HG03039 (cell line): Measurements from ENCODE around the gene NAV2.
"Not testable (repeated sequence)": the region's sequence is repeated elsewhere in the genome, so short reads cannot be mapped to it uniquely, and the experiment has no call there.

Source experiments
- ATAC-seq: cut with Tn5 transposase; IDR thresholded peaks from one replicate; pipeline ENCODE4 v1.9.1; 2021; ENCODE audit warnings: mild to moderate bottlenecking, moderate library complexity; ENCODE audit not compliant: unreplicated experiment

Gene NAV2

DNA sequence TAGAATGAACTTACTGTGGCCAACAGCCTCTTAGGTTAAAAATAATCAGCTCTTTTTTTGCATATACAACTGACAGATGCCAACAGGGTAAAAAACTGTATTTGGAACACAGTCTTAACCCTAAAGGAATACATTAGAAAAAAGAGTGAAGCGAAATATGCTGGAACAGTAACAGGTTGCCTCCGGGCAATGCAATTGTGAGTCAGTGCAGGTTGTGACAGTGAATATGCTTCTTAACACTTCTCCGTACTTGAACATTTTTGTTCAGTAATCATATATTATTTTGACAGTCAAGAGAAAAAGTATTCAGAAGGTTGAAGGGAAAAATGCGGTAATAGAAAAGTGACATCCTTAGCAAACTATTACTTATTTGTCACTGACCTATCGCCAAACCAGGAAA is 349.1 kb downstream of the NAV2 start:
- no peak for ATAC-seq

- ATAC-seq: no peak
Measured at GRCh38 chr11:20064961-20065405, 352.3 kb downstream of the NAV2 start.

GRCh38 chr11:20065406-20065805 is 352.8 kb downstream of the NAV2 start:
- no peak for ATAC-seq

- no peak for ATAC-seq
Measured at GRCh38 chr11:20066013-20066782, 353.6 kb downstream of the NAV2 start.

DNA sequence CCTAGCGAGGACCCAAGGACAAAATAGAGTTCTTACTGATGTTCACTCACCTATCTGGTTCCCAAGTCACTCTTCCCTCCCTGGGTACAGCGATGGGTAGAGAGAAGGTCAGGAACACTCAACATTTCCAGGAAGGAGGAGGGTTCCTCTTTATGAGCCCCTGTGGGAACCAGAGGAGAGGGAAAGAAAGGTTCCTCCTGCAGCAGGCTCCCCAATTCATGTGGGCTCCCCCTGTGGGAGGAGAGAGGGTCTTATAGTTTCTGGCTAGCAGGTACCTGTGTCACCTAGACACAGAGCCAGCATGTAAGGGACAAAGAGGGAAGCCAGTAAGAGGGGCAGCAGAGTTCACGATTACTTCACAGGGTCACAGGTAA is 354.1 kb downstream of the NAV2 start:
- no peak for ATAC-seq

DNA sequence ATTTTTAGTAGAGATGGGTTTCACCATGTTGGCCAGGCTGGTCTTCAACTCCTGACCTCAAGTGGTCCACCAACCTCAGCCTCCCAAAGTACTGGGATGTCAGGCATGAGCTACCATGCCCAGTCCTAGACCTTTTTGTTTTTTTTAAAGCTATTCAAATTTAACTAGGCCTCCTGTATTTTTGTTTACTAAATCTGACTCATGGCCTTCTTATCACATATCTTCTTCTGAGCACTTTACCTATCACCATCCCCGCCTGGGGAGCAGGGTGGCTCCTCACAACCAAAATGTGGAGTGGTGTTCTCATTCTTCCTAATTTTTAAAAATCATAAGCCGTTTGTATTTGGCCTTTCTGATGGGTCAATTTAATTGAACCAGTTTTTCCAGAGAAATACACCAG is 355.0 kb downstream of the NAV2 start:
- no peak for ATAC-seq

DNA sequence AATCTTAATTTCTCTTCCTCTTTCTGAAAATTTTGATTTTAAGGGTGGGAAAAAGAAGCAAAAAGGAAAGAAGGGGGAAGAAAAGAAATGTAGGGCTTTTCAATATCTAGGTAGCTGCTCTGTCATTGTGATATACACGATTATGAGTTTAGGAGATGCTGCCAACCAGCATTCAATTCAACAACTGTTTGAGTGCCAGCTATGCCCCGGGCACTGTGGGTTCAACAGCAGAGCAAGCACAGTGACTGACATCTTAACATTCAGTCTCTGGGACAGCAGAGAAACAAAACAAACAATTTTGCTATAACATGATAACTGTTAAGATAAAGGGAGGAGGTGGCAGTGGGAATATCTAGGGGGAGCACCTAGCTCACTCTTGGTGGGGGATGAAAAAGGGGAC is 356.1 kb downstream of the NAV2 start:
- no peak for ATAC-seq

DNA sequence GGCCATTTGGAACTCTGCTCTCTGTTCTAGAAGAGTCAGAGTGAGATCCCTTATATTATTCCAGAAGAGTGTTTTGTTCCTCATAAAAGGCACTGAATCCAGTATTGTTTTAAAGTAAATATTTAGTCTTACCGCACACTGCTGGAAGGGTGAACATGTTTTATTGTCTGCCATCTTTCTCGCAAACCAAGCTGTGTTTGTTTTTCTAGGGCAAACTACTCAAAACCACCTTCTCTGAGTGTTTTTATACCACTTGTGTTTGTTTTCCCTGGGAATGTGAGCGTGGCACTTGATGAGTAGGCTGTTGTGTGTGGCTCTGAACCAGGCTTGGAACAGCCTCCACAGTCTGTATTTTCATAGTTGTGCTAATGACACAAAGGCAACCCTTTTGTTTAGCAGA is 357.8 kb downstream of the NAV2 start:
- no peak for ATAC-seq

- no peak for ATAC-seq
Measured at GRCh38 chr11:20075627-20076026, 363.0 kb downstream of the NAV2 start.

DNA sequence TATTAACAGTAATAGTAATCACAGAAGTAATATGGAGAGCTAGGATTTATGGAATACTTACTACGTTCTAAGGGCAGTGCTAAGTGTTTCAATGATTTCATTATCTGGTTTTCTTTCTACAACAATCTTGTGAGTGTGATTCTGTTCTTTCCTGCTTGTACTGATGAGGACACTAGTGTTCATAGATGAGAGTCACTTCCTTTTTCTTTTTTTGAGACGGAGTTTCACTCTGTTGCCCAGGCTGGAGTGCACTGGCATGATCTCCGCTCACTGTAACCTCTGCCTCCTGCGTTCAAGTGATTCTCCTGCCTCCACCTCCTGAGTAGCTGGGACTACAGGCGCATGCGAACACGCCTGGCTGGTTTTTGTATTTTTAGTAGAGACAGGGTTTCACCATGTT is 366.2 kb downstream of the NAV2 start:
- no peak for ATAC-seq

DNA sequence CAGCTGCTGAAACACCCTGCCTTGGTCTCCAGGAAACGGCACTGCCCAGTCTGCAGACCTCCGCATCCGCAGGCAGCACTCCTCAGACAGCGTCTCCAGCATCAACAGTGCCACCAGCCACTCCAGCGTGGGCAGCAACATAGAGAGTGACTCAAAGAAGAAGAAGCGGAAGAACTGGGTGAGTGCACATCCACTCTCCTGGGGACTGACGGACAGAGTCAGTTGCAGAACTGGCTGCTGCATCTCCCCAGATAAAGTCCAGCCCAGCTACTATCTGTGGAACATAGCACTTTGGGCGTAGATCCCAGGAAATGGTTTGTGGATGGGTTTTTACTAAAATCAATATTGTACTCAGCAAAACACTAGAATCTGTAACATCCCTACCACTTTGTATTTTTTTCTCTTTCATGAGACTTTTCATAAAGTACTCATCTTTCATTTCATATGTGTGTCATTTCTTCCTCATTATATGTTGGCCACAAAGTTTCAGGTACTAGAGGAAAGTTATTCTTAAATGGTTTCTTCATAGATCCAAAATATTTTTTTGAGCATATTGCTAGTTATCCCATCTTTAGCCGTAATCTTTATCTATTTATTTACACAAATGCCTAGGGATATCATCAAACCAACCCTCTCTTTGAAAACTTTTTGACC is 367.5 kb downstream of the NAV2 start:
- no peak for ATAC-seq

DNA sequence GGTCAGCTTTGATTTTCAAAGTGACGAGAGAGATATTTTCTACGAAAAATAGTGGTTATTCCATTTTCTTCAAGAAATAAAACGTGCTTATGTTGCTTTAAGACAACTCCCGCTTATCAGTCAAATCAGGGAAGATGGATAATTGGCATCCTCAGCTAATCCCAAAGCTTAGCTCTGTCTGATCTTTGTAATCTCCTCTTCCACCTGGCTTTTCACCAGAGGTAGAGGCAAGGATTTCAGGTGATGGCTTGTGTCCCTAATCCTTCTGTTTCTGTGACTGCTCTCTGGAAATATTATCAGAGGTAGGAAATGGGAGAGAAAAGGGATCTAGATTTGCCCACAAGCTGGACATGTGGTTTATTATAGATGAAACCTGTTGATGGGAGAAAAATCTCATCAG is 368.7 kb downstream of the NAV2 start:
- ATAC-seq: no peak

DNA sequence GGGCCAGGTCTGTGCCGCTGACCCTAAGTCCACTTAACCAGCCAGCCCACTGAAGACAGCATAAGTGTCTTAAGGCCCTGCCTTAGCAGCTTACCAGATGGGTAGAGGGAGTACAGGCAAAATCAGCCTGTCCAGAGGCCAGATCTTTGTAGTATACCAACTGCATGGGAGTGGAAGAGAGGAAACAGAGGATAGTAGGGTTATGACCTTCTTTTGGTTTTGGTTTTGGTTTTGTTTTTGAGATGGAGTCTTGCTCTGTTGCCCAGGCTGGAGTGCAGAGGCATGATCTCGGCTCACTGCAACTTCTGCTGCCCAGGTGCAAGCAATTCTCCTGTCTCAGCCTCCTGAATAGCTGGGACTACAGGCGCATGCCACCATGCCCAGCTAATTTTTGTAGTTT is 371.2 kb downstream of the NAV2 start:
- not testable (repeated sequence) for ATAC-seq

GRCh38 chr11:20084921-20085814 is 372.5 kb downstream of the NAV2 start:
- ATAC-seq: no peak

DNA sequence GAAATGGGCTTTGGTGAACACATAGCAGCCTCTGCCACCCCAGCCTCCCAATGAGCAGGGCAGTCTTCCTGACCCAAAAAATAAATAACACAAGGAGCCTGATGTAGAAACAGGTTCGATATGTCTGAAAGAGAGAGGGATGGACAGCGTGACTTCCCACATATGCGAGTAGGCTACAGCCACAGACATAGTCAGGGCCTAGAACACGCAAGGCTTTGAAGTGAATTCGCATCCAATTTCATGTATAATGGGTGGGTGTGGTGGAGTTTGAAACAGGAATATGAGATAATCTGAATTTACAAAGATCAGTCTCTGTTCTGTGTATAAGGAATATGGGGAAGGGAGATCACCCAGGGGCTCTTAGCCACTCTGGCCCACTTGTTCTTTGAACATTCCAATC is 373.3 kb downstream of the NAV2 start:
- ATAC-seq: no peak

- no peak for ATAC-seq
Measured at GRCh38 chr11:20087118-20087521, 374.5 kb downstream of the NAV2 start.

DNA sequence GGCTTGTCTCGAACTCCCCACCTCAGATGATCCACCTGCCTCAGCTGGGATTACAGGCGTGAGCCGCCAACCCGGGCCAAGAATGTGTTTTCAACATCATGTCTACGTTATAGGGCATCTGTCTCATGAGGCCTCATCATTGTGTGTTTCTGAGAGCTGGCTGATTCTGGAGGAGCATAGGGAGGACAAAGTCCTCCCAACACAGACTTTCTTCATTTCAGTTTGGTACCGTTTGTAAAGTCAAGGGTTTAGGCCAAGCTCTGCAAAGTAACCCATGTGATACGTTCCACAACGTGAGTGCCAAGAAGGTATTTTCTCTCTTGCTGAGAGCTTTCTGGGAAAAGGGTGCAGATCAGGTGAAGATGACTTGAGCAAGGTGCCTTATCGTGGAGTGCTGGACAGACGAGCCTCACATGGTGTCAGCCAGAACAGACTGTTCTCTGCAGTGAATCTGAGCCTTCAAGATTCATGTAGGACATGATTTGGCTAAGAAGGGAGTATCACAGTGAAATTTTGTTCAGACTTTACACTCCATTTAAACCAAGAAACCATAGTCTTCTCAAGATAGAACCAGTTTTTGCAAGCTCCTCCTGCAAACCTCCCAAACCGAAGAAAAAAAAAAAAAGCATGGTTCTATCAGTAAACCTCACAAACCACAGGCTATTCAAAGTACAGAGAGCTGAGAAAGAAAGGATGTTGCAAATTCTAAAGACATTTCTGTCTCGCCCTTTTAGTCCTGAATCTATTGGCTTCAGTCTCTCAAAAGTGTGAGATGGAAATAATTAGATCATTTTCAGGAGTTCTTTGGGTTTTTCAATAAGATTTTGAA is 376.0 kb downstream of the NAV2 start:
- no peak for ATAC-seq

GRCh38 chr11:20089367-20089766 is 376.7 kb downstream of the NAV2 start:
- no peak for ATAC-seq

DNA sequence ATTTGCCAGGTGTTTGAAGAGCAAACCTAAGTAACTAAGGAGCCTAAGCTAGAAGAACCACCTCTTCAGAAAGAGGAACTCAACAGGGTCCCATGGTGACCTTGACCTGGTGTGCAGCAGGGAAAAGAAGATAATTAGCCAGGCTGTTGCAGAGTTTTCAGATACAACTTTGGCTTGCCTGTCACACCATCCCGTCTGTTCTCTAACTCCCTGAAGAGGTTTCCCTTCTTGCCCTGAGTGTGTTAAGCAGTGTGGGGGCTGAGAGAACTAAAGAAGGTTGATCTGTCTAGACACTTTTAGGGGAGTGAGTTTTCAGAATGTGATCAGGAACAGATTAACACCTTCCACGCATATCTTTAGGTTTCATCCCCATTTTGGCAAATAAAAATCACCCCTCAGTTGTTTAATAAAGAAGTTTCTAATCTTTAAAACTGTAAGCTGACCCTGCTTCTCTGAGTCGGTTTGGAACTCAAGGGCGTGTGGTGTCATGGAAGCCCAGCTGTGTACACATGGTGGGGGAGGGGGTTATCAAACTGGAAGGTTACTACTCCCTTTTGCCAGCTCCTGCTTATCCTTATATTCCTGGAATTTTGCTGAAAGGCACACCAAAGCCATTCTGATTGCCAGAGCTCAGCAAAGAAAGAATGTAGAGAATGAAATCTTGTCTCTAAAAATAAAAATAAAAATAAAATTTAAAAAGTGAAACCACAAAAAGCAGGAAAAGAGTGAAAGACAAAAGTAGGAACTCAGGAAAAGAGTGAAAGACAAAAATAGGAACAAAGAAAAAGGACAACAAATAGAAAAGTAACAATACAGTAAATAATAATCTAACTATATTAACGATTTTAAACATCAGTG is 377.4 kb downstream of the NAV2 start:
- ATAC-seq: no peak
